Colonic mucosa (tissue), 4 donors: ENCODE results near the gene ASIC4. TPM values are rescaled to one million over a fixed set of nuclear protein-coding genes. Genes with fewer than 3 reads are reported as not detected.
A peak's percentile ranks its signal among the peaks of the same experiment; 100 is the strongest.

ENCODE experiments used
- DNase-seq: peaks from one replicate; pipeline ENCODE4 v3.0.0-alpha.2; 2020
- H3K27ac ChIP-seq: fragments of 200-600 bp; one replicate; pipeline ENCODE4 v1.8.0; 2021
- H3K27me3 ChIP-seq: fragments of 200-600 bp; one replicate; pipeline ENCODE4 v1.8.0; 2021
- H3K36me3 ChIP-seq: fragments of 200-600 bp; one replicate; pipeline ENCODE4 v1.8.0; 2021
- H3K4me1 ChIP-seq: fragments of 200-600 bp; one replicate; pipeline ENCODE4 v1.8.0; 2021; ENCODE audit warnings: mild to moderate bottlenecking
- H3K4me3 ChIP-seq: fragments of 200-600 bp; one replicate; pipeline ENCODE4 v1.8.0; 2021
- H3K9ac ChIP-seq, 2 donors: one replicate each; pipeline ENCODE4 v1.7.0; 2013; ENCODE audit warnings: control low read depth in 2 of 2, low read depth in 2 of 2, low read length in 2 of 2
- H3K9me3 ChIP-seq: fragments of 200-600 bp; one replicate; pipeline ENCODE4 v1.8.0; 2021
- CTCF ChIP-seq: fragments of 200-600 bp; IDR thresholded peaks from one replicate; pipeline ENCODE4 v1.8.0; 2022; ENCODE audit warnings: antibody characterized with exemption, mild to moderate bottlenecking
- intact Hi-C: fragments of 100-400 bp; cut with DNase I; formaldehyde crosslinking; loops from one replicate; pipeline ENCODE4 v1.14.1; 2022
- total RNA-seq, 2 donors: library from RNA; stranded (reverse); fragmentation: NEBNext Ultra II Directional in 1 of 2; extraction: Animal tissue kit (Norgen Biotek cat#: 25700) in 1 of 2; gene quantifications; one replicate each; pipeline ENCODE4 v1.2.1, GENCODE V29; 2021
- donor health status: healthy.
- donor health status: DM: no; HTN: no; CAD: no.
- donor health status: DM: no; HTN: no; CAD: no.

ASIC4 gene
- total RNA-seq, 2 donors from 2014 or later, result 0.12 TPM; not detected in 1

GRCh38 chr2:219521066-219521880 lies 7.0 kb downstream of the ASIC4 start:
- no peak for DNase-seq
- peaks cover 35% of the 10 kb centered on the region for H3K27me3 ChIP-seq

GRCh38 chr2:219522111-219523030 lies 8.1 kb downstream of the ASIC4 start:
- Histone ChIP-seq H3K27ac (no peak overlapping the region), H3K4me1 (no peaks in the 10 kb centered on the region), H3K9me3 (no peaks in the 10 kb centered on the region), H3K4me3 (no peak overlapping the region), H3K9ac (no peak overlapping the region), H3K36me3 (no peaks in the 10 kb centered on the region), H3K27me3 (peaks cover 35% of the 10 kb centered on the region)
- DNase-seq, result no peak
- no peak for TF ChIP-seq CTCF
- intact Hi-C loops, result no loop called here

More at GRCh38 chr2:219521066-219521880, 7.0 kb downstream of the ASIC4 start:
- intact Hi-C loops, result no loop called here
- Histone ChIP-seq H3K9me3 (no peaks in the 10 kb centered on the region), H3K4me3 (no peak overlapping the region), H3K9ac (no peak overlapping the region), H3K36me3 (no peaks in the 10 kb centered on the region), H3K4me1 (no peaks in the 10 kb centered on the region), H3K27ac (no peak overlapping the region)
- peak; percentile 27 for TF ChIP-seq CTCF

- no peaks in the 10 kb centered on the region for H3K36me3 ChIP-seq
- H3K27ac ChIP-seq, result no peak overlapping the region
- peaks cover 35% of the 10 kb centered on the region for H3K27me3 ChIP-seq
- intact Hi-C loops, result no loop called here
- no peak overlapping the region for H3K4me3 ChIP-seq
- no peak for TF ChIP-seq CTCF
- no peaks in the 10 kb centered on the region for H3K9me3 ChIP-seq
- H3K9ac ChIP-seq, result no peak overlapping the region
- H3K4me1 ChIP-seq, result no peaks in the 10 kb centered on the region
- DNase-seq, result no peak
Observed at GRCh38 chr2:219523031-219523671, 8.9 kb downstream of the ASIC4 start.

- no peaks in the 10 kb centered on the region for H3K4me1 ChIP-seq
- H3K27me3 ChIP-seq, result peaks cover 45% of the 10 kb centered on the region
- no peaks in the 10 kb centered on the region for H3K36me3 ChIP-seq
- no peak overlapping the region for H3K4me3 ChIP-seq
- H3K27ac ChIP-seq, result no peak overlapping the region
- no peak overlapping the region for H3K9ac ChIP-seq
- no peak for DNase-seq
- no peaks in the 10 kb centered on the region for H3K9me3 ChIP-seq
- no peak for TF ChIP-seq CTCF
- intact Hi-C loops, result no loop called here
Observed at GRCh38 chr2:219524817-219525216, 10.5 kb downstream of the ASIC4 start.

GRCh38 chr2:219525533-219526232 lies 11.4 kb downstream of the ASIC4 start:
- no peaks in the 10 kb centered on the region for H3K4me1 ChIP-seq
- H3K9ac ChIP-seq, result no peak overlapping the region
- H3K27ac ChIP-seq, result no peak overlapping the region
- H3K36me3 ChIP-seq, result no peaks in the 10 kb centered on the region
- intact Hi-C loops, result no loop called here
- DNase-seq, result no peak
- H3K9me3 ChIP-seq, result no peaks in the 10 kb centered on the region
- TF ChIP-seq CTCF, result no peak
- H3K27me3 ChIP-seq, result peaks cover 46% of the 10 kb centered on the region
- no peak overlapping the region for H3K4me3 ChIP-seq
